Dedifferentiated amniotic fluid mesenchymal stem cell (primary cell): ENCODE results near the gene SGO2.
"Not testable (repeated sequence)": the region's sequence is repeated elsewhere in the genome, so short reads cannot be mapped to it uniquely, and the experiment has no call there.

Experiments
- DNase-seq: peaks from one replicate; pipeline ENCODE4 v3.0.0-alpha.2; 2016; ENCODE audit errors: extremely low spot score

SGO2 gene

DNA sequence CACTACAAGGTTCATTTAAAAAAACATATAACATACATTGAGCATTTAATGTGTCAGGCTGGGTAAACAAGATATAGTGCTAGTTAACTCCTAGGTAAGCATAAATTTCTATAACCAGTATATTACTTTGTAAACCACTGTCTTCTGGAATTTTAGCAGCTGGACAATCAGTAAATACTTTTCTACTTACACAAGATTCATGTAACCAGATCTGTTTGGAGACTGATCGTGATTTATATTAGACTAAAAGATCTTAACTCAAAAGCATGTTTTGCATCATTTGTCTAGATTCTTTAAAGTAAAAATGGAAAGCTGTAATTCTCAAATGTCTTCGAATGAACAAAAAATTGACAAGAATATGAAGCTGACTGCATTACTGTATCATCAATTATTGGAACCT lies 941 bp upstream of the SGO2 start:
- DNase-seq, result no peak

DNA sequence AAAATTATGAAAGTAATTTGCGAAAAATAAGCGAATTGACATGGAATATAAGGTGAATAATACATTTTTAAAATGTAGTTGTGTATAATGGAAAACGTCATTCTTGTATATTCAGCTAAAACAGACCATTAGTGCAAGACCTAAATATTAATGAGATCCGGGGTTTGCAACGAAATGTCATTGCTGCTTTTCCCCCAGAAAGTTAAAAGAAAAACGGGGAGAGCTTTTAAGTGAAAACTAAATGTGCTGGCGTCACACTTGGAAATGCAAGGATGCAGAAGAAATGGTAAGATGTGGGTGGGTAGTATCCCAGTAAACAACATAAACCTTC lies 491 bp upstream of the SGO2 start:
- no peak for DNase-seq

DNA sequence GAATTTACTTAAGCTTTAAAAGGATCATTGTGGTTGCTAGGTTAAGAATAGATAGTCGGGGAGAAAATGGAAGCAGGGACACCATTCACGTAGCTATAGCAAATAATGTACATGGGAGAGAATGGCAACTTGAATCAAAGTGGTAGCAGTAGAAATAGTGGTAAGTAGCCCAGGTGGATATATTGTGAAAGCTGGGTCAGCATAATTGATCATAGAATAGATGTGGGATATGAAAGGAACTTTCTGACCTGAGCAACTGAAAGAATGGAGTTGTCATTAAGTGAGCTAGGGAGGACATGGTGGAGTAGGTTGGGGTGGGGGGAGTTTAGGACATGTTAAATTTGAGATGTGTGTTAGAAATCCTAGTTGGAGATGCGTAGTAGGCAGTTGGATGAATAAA lies 2.2 kb downstream of the SGO2 start:
- no peak for DNase-seq

DNA sequence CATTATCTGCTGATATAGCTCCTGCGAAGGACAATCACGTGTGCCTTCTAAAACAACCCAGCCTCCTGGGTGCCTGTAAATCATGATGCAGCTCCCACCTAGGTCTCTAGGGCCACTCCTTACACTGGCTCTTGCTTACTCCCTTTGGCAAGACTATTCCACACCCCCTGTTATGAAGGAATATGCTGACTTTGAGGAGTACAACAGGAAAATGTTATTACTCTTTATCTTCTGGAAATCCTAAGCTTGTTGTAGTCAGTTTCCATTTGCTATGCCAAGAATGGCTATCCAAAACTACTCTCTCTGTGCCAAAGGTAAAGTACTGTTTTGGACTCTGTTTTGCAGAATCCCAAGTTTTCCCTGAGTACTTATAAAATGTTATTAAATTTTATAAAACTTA lies 7.7 kb downstream of the SGO2 start:
- no peak for DNase-seq

DNA sequence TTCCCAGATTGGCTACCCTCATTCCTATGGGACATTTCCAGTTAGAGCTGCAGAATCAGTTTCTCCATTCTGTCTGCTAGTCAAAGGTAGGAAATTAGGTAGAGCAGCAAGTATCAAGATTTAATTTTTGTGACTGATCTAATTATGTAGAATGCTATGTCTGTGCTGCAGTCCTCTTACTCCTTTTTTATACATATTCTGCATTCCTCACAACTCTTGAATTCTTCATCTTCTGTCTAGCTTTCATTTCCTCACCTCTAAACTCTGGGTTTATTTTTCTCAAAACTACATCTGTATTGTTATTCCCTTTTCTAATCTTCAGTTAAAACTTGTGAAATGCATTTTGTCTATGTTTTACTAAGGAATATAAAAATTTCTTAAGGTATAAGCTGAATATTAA lies 8.6 kb downstream of the SGO2 start:
- no peak for DNase-seq

DNA sequence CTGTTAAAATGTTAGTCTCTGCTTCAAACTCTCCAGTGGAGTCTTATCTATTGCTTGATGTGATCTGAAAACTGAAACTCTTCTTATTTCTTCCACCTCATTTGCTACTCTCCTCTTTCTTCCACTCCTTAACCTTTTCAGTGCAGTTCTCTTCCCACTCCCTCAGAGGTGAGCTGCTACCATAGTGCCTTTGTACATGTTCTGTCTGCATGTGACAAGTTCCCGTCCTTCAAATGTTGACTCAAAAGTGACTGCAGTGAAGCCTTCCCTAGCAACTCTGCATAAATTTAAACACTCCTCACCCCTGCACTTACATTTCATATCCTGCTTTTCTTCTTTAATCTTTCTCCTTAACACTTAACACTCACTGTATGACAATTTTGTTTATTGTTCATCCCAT lies 12.1 kb downstream of the SGO2 start:
- no peak for DNase-seq

DNA sequence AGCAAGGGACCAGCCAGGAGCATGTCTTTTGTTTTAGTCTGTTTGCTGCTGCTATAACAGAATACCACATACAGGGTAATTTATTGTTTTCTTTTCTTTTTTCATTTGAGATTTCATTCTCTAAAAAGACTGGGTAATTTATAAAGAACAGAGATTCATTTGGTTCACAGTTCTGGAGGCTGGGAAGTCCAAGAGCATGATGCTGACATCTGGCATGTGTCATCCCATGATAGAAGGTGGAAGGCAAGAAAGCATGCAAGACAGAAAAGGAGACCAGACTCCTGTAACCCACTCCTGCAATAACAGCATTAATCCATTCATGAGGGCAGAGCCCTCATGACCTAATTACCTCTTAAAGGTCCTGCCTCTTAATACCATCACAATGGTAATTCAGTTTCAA lies 14.8 kb downstream of the SGO2 start:
- no peak for DNase-seq

DNA sequence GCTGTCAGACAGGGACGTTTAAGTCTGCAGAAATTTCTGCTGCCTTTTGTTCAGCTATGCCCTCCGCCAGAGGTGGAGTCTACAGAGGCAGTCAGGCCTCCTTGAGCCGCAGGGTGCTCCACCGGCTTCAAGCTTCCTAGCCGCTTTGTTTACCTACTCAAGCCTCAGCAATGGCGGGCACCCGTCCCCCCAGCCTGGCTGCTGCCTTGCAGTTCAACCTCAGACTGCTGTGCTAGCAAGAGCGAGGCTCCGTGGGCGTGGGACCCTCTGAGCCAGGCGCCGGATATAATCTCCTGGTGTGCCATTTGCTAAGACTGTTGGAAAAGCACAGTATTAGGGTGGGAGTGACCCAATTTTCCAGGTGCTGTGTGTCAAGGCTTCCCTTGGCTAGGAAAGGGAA lies 40.6 kb downstream of the SGO2 start:
- not testable (repeated sequence) for DNase-seq

DNA sequence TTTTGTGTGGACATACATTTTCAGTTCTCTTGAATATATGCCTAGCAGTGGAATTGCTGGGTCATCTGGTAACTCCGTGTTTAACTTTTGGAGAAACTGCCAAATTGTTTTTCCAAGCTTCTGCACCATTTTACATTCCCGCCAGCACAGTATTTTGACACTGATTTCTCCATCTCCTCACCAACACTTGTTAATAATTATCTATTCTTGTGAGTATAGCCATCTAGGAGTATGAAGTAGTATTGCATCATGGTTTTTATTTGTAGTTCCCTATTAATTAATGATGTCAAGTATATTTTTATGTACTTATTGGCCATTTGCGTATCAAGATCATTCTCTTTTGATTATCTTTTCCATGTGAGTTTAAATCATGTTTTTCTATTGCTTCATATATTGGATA lies 41.9 kb downstream of the SGO2 start:
- no peak for DNase-seq

DNA sequence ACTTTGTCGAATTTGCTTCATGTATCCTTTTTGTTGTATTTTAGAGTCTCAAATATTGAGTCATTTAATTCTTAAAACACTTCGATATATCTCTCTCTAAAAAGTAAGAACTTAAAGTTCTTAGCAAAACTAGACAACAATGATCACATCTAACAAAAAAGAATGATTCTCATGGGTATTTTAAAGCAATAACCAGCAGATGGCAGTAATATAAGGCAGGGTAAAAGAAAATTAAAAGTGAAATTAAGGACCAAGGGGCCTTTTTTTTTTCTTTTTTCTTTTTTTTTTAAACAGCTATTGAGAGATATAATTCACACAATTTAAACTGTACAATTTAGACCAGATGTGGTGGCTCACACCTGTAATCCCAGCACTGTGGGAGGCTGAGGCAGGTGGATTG lies 50.0 kb downstream of the SGO2 start:
- DNase-seq, result peak; percentile 32

DNA sequence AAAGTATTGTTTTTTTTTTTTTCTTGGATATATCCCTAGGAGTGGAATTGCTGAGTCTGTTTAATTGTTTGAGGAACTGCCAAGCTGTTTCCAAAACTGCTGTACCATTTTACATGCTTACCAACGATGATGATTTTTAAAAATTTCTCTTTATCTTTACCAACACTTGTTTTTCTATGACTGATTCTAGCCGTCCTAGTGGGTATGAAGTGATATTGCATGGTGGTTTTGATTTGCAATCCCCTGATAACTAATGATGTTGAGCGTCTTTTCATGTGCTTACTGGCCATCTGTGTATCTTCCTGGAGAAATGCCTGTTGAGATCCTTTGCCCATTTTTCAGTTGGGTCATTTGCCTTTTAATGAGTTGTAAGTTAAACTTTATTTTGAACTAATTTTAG lies 51.0 kb downstream of the SGO2 start:
- DNase-seq, result no peak

DNA sequence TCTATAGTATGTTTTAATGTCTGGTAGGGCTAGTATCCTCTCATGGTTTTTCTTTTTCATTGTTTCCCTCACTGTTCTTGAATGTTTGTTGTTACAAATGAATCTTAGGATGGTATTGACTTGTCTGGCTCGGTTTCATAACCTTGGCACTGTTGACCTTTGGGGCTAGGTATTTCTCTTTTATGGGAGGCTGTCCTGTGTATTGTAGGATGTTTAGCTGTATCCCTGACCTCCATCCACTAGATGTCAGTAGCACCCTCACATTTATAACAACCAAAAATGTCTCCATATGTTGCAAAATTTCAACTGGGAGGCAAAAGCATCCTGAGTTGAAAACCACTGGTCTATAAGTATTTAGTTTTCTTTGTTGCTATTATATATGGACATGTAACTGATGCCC lies 52.8 kb downstream of the SGO2 start:
- no peak for DNase-seq

DNA sequence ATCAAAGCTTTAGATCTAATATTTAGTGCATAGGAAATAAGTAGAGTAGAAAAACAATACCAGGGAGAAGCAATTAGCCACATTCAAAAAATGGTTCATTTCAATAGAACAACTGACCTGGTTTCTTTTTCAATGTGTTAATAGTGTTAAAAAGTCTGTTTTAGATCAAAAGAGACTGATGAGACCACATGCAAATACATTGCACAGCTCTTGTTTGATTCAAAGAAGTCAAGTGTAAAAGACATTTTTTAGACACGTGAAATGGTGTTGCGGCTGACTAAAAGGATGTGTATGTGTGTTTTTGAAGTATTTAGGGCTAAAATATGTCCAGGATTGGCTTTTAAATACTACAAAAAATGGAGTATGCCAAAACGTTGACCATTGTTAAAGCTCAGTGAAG lies 58.6 kb downstream of the SGO2 start:
- DNase-seq, result no peak

DNA sequence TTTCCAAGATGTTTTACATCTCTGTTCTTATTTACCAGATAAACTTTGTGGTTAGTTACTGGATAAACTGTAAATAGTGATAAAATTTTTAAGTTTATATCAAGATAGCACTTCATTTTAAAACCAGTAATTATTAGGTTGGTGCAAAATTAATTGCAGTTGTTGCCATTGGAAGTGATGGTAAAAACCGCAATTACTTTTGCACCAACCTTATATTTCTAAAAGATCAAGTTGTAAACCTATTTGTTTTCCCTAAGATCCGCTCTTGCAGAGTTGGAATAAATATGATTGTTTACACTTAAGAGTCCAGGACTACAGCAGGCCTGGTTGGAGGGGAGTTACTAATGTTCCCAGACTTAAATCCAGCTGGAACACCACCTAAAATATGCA lies 59.3 kb downstream of the SGO2 start:
- no peak for DNase-seq

DNA sequence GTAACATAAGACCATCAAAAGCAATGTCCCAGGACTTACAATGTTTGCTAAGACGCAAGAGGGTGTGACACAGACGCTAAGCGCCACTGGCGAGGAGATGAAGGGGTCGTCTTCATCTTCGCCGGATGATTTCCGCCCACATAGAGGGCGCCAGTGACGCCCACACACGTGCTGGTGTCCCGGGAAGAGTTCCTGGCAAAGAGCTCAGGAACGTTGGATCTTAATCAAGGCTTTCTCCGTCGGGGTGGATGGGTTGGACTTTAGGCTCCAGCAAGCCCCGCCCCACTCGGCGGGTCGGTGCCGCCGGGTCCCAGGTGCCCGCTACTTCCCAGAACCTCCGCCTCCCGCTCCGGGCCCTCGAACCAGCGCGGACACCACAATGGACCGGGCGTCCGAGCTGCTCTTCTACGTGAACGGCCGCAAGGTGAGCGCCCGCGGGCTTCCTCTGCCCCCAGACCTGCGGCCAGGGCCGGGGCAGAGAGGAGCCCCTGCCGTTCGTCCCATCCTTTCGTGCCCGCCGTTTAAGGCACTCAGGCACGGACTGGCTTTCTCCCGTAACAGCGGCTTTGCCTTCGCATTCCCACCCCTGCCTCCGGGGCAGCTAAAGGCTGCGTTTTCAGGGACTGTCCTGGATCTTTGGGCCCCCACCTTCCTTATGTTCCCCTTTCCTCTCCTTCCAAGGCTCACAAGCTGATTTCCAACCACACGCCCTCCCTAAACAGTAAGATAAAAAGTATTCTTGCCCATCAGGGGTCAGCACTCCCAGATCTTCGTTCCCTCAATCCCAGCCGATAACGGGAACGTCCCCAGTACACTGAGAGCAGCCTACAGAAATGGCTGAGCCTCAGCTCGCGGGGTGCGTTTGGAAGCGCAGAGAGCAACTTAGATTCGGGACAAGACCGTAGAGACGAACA lies 60.0 kb downstream of the SGO2 start, which contains the start of gene AOX1:
TSS of gene AOX1 (plus strand) at position 285 of the 914 bp plus-strand sequence. CDS start at position 380, 95 bp downstream.
- no peak for DNase-seq

DNA sequence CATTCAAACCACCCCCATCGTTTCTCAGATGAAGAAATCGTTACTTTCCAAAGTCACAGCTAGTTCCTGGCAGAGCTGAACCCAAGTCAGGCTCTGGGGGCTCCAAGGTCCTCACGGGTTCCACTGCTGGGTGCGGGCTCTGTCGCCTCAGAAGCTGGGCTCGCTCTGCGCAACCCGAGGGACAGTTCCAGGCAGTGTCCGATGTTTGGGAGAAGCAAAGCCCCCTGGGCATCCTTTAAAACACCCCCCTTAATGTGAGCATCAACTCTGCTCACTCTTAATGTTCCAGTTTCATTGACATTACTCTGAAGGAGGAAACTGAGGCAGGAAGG lies 60.6 kb downstream of the SGO2 start:
- no peak for DNase-seq

DNA sequence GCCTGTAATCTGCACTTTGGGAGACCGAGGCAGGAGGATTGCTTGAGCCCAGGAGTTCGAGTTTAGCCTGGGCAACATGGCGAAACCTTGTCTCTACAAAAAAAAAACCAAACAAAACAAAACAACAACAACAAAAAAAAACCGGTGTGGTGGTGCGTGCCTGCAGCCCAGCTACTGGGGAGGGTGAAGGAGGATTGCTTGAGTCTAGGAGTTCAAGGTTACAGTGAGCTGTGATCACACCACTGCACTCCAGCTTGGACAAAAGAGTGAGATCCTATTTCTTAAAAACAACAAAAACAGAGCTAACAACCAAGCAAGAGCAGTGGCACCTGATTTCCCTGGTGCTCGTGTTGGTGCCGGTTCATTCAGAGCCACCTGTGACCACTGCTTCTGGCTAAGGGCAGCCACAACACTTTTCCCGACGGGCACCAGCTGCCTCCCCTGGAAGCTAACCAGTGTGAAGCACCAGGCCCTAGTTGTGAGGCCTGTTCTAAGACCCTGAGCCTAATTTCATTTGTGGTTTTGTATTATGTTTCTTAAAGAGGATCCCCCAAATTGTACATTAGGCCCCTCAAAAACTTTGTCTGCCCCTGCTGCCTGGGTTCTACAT lies 61.1 kb downstream of the SGO2 start:
- DNase-seq, result no peak

DNA sequence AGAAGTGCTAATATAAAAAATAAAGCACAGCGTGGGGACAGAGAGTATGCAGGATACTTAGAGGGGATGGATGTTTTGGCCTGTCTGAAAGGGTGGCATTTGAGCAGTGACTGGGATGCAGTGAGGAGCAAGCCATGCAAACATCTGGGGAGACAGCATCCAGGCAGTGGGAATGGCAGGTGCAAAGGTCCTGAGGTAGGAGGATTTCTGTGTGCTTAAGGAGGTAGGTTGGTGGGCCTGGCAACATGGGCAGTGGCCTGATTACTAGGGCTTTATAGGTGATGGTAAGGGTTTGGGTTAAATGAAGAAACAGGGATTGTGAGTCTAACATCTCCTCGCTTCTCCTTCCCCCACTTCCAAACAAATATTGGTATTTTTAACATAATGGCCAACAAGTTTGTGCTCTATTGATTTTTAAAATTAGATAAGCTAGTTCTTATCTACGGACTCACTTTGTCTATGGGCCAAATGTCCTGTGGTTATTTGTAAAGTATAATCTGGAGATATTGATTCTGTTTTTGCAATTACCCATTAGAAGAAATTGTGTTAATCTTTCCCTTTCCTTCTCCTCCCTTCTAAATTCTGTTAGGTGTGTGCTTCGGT lies 62.2 kb downstream of the SGO2 start:
- DNase-seq, result no peak

DNA sequence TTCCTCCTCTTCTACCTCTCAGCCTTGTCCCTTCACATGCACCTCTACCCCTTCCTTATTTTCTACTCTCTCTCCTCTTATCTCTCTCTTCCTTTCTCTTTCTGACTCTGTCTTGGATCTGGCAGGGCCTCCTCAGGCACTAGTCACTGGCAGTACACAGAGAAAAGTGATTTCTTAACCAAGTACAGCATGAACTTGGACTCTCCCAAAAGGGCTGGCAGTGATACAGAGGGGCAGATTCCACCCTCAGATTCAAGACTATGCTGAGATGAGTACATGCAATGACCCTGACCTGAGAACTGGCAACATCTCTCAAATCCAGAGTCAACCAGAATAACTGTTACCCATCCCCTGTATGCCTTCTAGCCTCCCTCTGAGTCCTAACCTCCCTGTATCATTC lies 64.1 kb downstream of the SGO2 start:
- DNase-seq, result no peak

DNA sequence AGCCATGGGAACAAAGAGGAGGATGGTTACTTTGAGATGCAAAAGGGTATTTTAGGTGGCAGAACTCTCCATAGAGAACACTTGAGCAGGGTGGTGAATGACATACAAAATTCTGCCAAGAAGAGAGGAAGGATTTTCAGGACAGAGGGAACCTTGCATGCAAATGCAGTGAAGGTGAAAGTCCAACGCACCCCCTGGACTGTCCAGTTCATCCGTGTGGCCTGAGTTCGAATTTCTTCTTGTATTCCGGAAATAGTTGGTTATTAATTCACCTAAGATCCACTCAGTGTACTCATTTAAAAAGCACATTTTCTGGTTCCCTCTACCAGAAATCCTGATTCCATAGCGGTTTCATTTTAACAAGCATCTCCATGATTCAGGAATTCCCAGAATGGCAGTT lies 65.3 kb downstream of the SGO2 start:
- DNase-seq, result no peak

DNA sequence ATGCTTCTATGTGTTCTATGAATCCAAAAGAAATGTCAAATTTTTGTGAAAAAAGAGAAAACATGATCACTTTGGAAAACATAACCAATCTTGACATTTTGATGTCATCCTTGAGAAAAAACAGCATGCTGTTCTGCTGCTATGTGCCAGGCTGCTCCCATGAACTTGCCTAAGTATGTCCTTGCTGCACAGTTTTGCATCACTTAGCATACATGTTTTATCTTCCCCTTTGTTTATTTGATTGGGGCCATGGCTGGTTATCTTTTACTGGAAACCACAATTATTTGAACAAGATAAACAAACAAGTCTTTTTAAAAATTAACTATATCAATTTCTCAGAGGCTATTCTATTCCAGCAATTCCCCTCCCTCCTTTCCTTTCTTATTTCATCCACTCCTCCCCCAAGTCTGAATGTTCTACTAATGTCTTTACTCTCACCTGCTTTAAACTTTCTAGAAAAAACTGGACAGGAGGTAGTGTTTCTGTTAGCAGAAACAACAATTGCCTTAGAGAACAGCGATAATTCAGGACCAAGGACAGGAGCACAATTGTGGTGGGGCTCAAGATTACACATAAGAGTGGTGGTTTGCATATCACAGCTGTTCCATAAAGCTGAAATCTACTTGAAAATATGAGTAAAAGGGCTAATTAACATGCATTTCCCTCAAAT lies 66.5 kb downstream of the SGO2 start:
- no peak for DNase-seq

DNA sequence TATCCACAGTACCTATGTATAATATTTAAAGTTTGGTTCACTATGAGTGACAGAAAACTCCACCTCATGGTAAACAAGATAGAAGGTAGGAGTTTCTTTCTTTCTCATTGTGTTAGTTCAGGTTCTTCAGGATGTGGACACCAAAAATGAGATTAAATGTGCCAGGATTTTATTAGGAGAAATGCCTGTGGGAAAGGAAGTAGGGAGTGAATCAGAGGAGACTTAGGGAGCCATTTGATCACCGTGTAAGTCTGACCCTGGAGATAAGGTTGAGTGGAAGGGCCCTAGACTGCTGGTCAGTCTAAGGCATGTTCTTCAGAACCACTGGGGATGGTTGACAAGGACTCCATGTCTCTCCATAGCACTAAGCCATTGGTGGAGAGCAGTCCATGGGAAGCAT lies 67.9 kb downstream of the SGO2 start:
- no peak for DNase-seq

DNA sequence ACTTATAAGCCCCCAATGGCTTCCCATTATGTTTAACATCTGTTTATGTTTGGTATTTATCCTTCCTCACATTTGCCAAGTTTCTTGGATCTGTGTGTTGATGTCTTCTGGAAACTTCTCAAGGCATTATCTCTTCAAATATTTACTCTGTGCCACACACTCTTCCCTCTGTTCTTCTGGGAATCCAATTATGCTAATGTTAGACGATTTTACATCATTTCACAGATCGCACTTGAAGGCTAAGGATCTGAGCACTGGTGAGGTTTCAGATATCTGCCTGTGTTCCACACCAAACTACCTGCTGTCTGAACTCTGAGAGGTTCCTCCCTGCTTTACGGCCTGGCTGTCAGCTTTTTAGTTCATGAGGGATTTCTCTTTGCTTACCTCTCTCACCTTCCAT lies 69.9 kb downstream of the SGO2 start:
- no peak for DNase-seq
